ENCODE data around the gene DMD. TPM values are rescaled to one million over a fixed set of nuclear protein-coding genes. Genes with fewer than 3 reads are reported as not detected.
A peak's percentile ranks its signal among the peaks of the same experiment; 100 is the strongest.

Gene DMD
- total RNA-seq, 1 donor from 2014 or later, result 131 TPM

- no peak for ATAC-seq
- no peak for DNase-seq
- intact Hi-C loops (cut with micrococcal nuclease), result no loop called here
Observed at GRCh38 chrX:32176510-32176909, 1034.8 kb downstream of the DMD start.

DNA sequence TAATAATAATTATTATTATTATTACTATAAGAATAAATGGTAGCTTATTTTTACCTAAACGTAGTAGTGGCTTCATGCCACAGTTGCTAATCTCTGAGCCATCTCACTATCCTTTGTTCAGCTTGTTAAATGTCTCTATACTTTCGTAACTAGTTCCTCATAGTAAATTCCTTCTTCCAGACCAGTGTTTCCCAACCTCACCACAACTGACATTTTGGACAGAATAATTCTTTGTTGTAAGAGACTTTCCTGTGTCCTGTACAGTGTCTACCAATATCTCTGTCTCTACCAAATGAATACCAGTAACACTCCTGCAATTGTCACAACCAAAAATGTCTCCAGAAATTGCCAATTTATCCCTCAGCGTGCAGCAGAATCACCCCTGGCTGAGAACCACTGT lies 1040.9 kb downstream of the DMD start:
- intact Hi-C loops (cut with micrococcal nuclease), result no loop called here
- ATAC-seq (no peak), DNase-seq (no peak)

DNA sequence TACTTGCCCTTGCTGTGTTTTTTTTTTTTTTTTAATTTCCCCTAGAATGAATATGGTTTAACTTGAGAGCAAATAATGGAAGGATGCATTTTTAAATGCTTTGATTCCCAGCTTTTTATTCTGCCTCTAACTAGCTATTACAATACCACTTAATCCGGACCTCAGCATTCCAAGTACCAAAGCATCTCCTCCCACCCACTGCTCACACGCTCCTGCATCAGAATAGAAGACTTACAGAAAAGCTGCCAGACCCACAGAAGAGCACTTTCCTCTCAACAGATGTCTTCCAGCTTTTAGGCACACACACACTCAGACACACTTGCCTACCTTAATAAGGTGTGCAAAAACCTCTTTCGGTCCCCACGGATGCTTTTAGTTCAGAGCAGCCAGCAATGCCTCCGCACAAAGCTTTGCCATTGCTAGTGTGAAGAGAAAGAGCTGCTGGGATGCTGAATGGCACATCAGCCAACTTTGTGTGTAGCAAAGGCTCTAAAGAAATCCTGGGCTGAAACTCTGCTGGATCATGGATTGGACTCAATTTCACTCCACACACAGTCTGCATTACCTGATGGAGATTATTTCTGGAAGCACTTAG lies 1056.2 kb downstream of the DMD start:
- intact Hi-C loops (cut with micrococcal nuclease), result no loop called here
- ATAC-seq, result peak; percentile 18
- DNase-seq, result no peak

GRCh38 chrX:32153585-32153984 lies 1057.8 kb downstream of the DMD start:
- no peak for DNase-seq
- intact Hi-C loops (cut with micrococcal nuclease), result no loop called here
- ATAC-seq, result no peak

- intact Hi-C loops (cut with micrococcal nuclease), result no loop called here
- ATAC-seq, result peak; percentile 94
- DNase-seq, result peak; percentile 31
Observed at GRCh38 chrX:32150141-32150540, 1061.2 kb downstream of the DMD start.

- intact Hi-C loops (cut with micrococcal nuclease), result no loop called here
- DNase-seq, result no peak
- ATAC-seq, result no peak
Observed at GRCh38 chrX:32141841-32142240, 1069.5 kb downstream of the DMD start.

- no peak for DNase-seq
- intact Hi-C loops (cut with micrococcal nuclease), result no loop called here
- ATAC-seq, result no peak
Observed at GRCh38 chrX:32139476-32139875, 1071.9 kb downstream of the DMD start.

DNA sequence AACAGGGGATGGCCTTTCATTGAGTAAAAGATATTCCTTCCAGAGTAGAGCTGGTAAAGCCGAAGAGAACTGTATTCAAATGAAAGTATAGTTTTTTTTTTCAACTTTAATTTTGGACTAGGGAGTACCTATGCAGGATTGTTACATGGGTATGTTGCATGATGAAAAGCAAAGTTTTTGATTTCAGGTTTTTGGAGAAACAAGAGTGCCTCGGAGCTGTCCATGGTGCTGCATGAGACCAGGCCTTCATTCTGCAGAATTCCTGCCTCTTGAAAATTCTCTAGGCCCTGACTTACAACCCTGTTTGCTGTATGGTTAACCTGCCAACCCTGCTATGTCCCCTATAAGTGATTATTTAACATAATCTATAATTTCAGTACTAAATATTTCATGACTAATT lies 1073.8 kb downstream of the DMD start:
- DNase-seq, result no peak
- intact Hi-C loops (cut with micrococcal nuclease), result no loop called here
- no peak for ATAC-seq

GRCh38 chrX:32126997-32127396 lies 1084.4 kb downstream of the DMD start:
- DNase-seq, result no peak
- peak; percentile 50 for ATAC-seq
- intact Hi-C loops (cut with micrococcal nuclease), result no loop called here

- intact Hi-C loops (cut with micrococcal nuclease), result no loop called here
- DNase-seq (no peak), ATAC-seq (no peak)
Observed at GRCh38 chrX:32118832-32119231, 1092.5 kb downstream of the DMD start.

GRCh38 chrX:32116047-32116446 lies 1095.3 kb downstream of the DMD start:
- intact Hi-C loops (cut with micrococcal nuclease), result no loop called here
- DNase-seq, result no peak
- no peak for ATAC-seq

GRCh38 chrX:32087663-32088062 lies 1123.7 kb downstream of the DMD start:
- intact Hi-C loops (cut with micrococcal nuclease), result no loop called here
- DNase-seq (no peak), ATAC-seq (no peak)

DNA sequence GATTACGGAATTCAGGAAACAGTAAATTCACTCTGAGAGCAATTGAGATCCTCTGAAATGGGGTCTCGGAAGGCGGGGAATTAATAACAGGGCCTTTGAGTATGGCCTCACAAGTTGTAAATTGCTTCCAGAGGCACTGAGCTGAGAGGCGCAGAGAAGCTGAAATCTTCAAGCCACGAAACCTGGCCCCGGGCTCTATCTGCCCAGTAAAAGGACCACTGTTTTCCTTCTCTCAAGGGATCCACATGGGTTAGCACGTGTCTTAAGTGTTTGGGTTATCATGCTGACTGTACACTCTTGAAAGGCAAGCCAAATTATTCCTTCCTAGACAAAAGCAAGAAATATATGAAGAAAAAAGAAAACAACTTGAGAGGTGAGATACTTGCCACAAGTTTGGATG lies 1126.6 kb downstream of the DMD start:
- intact Hi-C loops (cut with micrococcal nuclease), result no loop called here
- ATAC-seq (no peak), DNase-seq (no peak)

- intact Hi-C loops (cut with micrococcal nuclease), result no loop called here
- DNase-seq (no peak), ATAC-seq (no peak)
Observed at GRCh38 chrX:32048285-32048684, 1163.1 kb downstream of the DMD start.

- DNase-seq (no peak), ATAC-seq (no peak)
- intact Hi-C loops (cut with micrococcal nuclease), result no loop called here
Observed at GRCh38 chrX:32045149-32045548, 1166.2 kb downstream of the DMD start.

DNA sequence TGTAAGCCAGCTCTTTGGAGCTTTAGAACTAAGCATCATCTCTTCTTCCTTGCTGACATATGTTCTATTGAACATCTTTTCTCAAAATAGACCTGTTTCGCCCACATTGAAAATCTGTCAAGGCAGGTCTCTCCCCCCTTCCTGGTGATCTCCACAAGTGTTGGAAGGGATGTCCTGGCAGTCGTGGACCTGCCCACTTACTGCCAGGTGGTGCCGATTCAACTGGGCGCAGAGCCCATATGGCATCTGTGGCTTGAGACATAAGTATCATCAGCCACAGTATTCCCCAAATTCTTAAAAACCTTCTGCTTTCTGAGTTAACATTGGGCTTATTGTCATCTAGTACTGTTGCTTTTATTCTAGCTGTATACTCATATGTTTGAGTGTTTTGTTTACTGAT lies 1170.2 kb downstream of the DMD start:
- no peak for DNase-seq
- no peak for ATAC-seq
- intact Hi-C loops (cut with micrococcal nuclease), result no loop called here

DNA sequence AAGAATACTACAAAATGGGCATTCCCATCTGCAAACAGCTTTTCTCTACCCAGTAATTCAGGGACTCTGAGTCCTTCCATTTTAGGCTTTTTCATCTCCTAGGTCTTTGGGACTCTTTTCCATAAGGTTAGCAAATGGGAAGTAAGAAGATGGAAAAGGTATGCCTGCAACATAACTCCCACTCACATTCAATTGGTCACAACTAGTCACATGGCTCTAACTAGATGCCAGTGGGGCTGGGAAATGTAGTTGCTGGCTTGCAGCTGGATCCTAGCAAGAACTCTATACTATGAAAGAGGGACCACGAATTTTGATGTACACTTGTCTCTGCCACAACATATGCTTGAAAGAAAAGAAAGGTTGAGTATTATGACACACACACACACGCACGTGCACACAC lies 1184.6 kb downstream of the DMD start:
- no peak for DNase-seq
- ATAC-seq, result no peak
- intact Hi-C loops (cut with micrococcal nuclease), result no loop called here

DNA sequence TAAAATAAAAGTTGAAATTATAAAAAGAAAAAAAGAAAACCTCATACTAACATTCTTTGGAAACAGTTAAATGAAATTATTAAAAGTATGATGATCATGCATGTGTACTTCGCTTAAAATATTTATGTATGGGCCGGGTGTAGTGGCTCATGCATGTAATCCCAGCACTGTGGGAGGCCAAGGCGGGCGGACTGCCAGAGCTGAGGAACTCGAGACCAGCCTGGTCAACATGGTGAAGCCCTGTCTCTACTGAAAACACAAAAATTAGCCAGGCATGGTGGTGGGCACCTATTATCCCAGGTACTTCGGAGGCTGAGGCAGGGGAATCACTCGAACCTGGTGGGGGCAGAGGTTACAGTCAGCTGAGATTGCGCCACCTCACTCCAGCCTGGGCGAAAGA lies 1187.3 kb downstream of the DMD start:
- intact Hi-C loops (cut with micrococcal nuclease), result no loop called here

GRCh38 chrX:32016195-32016594 lies 1195.2 kb downstream of the DMD start:
- no peak for ATAC-seq
- no peak for DNase-seq
- intact Hi-C loops (cut with micrococcal nuclease), result no loop called here

More for the DNA sequence above, 1187.3 kb downstream of the DMD start:
- DNase-seq (no peak), ATAC-seq (no peak)

- intact Hi-C loops (cut with micrococcal nuclease), result no loop called here
- DNase-seq (no peak), ATAC-seq (no peak)
Observed at GRCh38 chrX:32010948-32011347, 1200.4 kb downstream of the DMD start.

DNA sequence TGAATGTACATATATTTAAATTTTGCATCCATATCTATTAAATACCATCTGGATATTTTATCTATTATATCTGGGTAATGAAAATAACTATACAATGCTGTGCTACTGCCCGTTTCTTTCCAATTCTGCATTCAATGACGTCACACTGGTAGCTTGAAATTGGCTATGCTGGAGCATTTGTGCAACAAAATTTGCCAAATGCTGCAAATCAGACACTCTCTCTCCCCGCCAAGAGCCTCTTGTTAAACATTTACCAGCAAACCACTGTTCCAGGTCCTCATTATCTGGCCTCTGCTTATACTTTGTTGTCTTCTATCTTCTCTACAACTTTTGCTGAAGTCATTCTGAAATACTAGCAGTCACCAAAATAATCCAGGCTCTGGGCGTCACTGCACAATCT lies 1201.1 kb downstream of the DMD start:
- intact Hi-C loops (cut with micrococcal nuclease), result no loop called here
- no peak for DNase-seq

DNA sequence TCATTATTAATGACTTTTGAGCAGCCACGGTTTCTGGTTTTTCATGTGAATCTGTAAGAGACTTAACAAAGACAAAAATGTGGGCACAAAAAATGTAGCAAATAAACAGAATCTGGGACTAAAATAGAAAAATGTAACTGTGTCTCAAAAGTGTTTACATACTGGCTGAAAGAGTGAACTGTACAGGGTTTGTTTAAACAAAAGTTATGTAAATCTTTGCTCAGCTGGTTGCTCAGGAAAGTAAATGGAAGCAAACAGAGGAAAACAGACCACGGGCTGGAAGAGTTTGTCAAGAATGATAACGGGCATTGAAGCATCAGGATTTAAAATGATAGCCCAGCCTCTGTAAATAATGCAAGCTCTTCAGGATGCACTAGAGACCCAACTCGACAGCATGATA lies 1217.7 kb downstream of the DMD start:
- DNase-seq, result no peak
- no peak for ATAC-seq

More for the DNA sequence above, 1201.1 kb downstream of the DMD start:
- ATAC-seq, result no peak

More for the DNA sequence above, 1217.7 kb downstream of the DMD start:
- intact Hi-C loops (cut with micrococcal nuclease), result no loop called here
